Measurements from ENCODE around the gene RAPGEF5. TPM values are rescaled to one million over a fixed set of nuclear protein-coding genes. Genes with fewer than 3 reads are reported as not detected.

The RAPGEF5 gene
- polyA plus RNA-seq, 1 donor (not counting 4 experiments of a cell fraction or from before 2014, with no cell fraction given): 2.1 TPM

DNA sequence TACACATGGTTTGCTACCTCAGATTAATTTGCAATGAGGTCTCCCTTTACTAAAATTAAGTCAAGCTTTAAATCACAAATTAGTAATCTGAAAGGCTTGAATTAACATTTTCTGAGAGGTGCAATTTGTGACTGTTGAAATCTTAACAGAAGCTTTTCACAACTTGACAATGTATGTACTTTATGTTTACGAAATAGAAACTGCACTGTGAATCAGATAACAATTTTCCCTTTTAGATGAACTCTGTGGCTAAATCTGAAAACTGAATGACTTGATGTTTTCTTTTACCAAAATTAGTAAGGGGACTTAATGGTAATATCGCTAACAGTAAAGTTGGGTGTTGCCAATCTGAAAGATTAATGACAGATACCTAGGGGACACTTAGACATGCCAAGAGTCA is 197.6 kb downstream of the RAPGEF5 start:
- Histone ChIP-seq H3K9ac (ENCODE audit: control insufficient read depth, extremely low read depth, insufficient read depth, low read length) (no peak overlapping the region), H3K79me2 (ENCODE audit: control insufficient read depth, insufficient read depth, low read length) (no peaks in the 10 kb centered on the region), H3K4me1 (ENCODE audit: control insufficient read depth, extremely low read depth, insufficient read depth, low read length) (peaks cover 7% of the 10 kb centered on the region), H3K27ac (ENCODE audit: control insufficient read depth, insufficient read depth, low read length) (no peak overlapping the region), H3K9me1 (ENCODE audit: control insufficient read depth, extremely low read depth, insufficient read depth, low read length) (no peaks in the 10 kb centered on the region), H2AFZ (ENCODE audit: control insufficient read depth, low read length) (no peak overlapping the region), H3K4me2 (ENCODE audit: control insufficient read depth, extremely low read depth, insufficient read depth, low read depth, low read length) (no peak overlapping the region), H3K9me3 (ENCODE audit: control insufficient read depth, low read depth, low read length) (no peaks in the 10 kb centered on the region), H3K36me3 (ENCODE audit: control insufficient read depth in 2 of 2, extremely low read depth in 1 of 2, insufficient read depth in 2 of 2, low read length in 2 of 2) (no peaks in the 10 kb centered on the region), H3K27me3 (ENCODE audit: control insufficient read depth, extremely low read depth, insufficient read depth, low read length) (no peaks in the 10 kb centered on the region), H3K4me3 (ENCODE audit: control insufficient read depth in 2 of 3, extremely low read depth in 1 of 3, insufficient read depth in 2 of 3, low read depth in 1 of 3, low read length in 3 of 3) (no peak overlapping the region), H4K20me1 (ENCODE audit: control insufficient read depth, extremely low read depth, insufficient read depth, low read length) (no peaks in the 10 kb centered on the region)
- DNase-seq (ENCODE audit: low read depth, low spot score) (no peak), FAIRE-seq (no peak)
- dilution Hi-C loops (cut with MboI; ENCODE audit: extremely low pct_ligation_motif_present, low sequenced_read_pairs): no loop called here
- TF ChIP-seq, protein P1, sequence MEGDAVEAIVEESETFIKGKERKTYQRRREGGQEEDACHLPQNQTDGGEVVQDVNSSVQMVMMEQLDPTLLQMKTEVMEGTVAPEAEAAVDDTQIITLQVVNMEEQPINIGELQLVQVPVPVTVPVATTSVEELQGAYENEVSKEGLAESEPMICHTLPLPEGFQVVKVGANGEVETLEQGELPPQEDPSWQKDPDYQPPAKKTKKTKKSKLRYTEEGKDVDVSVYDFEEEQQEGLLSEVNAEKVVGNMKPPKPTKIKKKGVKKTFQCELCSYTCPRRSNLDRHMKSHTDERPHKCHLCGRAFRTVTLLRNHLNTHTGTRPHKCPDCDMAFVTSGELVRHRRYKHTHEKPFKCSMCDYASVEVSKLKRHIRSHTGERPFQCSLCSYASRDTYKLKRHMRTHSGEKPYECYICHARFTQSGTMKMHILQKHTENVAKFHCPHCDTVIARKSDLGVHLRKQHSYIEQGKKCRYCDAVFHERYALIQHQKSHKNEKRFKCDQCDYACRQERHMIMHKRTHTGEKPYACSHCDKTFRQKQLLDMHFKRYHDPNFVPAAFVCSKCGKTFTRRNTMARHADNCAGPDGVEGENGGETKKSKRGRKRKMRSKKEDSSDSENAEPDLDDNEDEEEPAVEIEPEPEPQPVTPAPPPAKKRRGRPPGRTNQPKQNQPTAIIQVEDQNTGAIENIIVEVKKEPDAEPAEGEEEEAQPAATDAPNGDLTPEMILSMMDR (optimal IDR thresholded peaks at IDR 0.05 in 1 of 3, IDR thresholded peaks at IDR 0.05 in 1 of 3, conservative IDR thresholded peaks at IDR 0.05 in 1 of 3; ENCODE audit: extremely low read depth in 1 of 3, insufficient read depth in 2 of 3, low read length in 3 of 3): no peak
- no peak for TF ChIP-seq EZH2 (IDR thresholded peaks at IDR 0.05; ENCODE audit: low read length)

DNA sequence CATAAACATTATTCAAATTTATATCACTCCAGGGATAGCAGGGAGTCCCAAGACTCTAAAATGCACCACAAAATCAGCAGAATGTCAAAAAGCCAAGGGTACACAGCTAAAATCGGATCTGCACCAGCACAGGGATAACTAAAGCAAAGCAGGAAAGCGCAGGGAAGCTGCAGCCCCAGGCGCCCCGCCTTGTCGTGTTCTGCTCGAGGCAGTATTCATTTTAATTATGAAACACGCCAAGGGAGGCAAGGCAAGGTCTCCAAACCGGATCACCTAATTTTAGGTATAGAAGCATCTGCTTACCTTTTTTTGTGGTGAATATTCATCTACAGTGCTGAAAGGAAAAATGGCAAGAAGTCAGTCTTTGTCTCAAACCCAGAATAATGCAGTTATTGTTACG is 199.4 kb downstream of the RAPGEF5 start:
- dilution Hi-C loops (cut with MboI; ENCODE audit: extremely low pct_ligation_motif_present, low sequenced_read_pairs): no loop called here
- DNase-seq (ENCODE audit: low read depth, low spot score) (no peak), FAIRE-seq (peak; percentile 34)
- H3K79me2 ChIP-seq (ENCODE audit: control insufficient read depth, insufficient read depth, low read length): no peaks in the 10 kb centered on the region
- no peaks in the 10 kb centered on the region for H3K9me1 ChIP-seq (ENCODE audit: control insufficient read depth, extremely low read depth, insufficient read depth, low read length)
- H3K4me3 ChIP-seq (ENCODE audit: control insufficient read depth in 2 of 3, extremely low read depth in 1 of 3, insufficient read depth in 2 of 3, low read depth in 1 of 3, low read length in 3 of 3): no peak overlapping the region
- peaks cover 7% of the 10 kb centered on the region for H3K4me1 ChIP-seq (ENCODE audit: control insufficient read depth, extremely low read depth, insufficient read depth, low read length)
- H3K9me3 ChIP-seq (ENCODE audit: control insufficient read depth, low read depth, low read length): no peaks in the 10 kb centered on the region
- TF ChIP-seq, protein P1 (optimal IDR thresholded peaks at IDR 0.05 in 1 of 3, IDR thresholded peaks at IDR 0.05 in 1 of 3, conservative IDR thresholded peaks at IDR 0.05 in 1 of 3; ENCODE audit: extremely low read depth in 1 of 3, insufficient read depth in 2 of 3, low read length in 3 of 3): no peak
- TF ChIP-seq EZH2 (IDR thresholded peaks at IDR 0.05; ENCODE audit: low read length): no peak
- no peak overlapping the region for H3K9ac ChIP-seq (ENCODE audit: control insufficient read depth, extremely low read depth, insufficient read depth, low read length)
- H2AFZ ChIP-seq (ENCODE audit: control insufficient read depth, low read length): no peak overlapping the region
- no peaks in the 10 kb centered on the region for H3K27me3 ChIP-seq (ENCODE audit: control insufficient read depth, extremely low read depth, insufficient read depth, low read length)
- no peak overlapping the region for H3K27ac ChIP-seq (ENCODE audit: control insufficient read depth, insufficient read depth, low read length)
- no peaks in the 10 kb centered on the region for H4K20me1 ChIP-seq (ENCODE audit: control insufficient read depth, extremely low read depth, insufficient read depth, low read length)
- no peaks in the 10 kb centered on the region for H3K36me3 ChIP-seq (ENCODE audit: control insufficient read depth in 2 of 2, extremely low read depth in 1 of 2, insufficient read depth in 2 of 2, low read length in 2 of 2)
- no peak overlapping the region for H3K4me2 ChIP-seq (ENCODE audit: control insufficient read depth, extremely low read depth, insufficient read depth, low read depth, low read length)

Data from keratinocyte (primary cell).